Suprapubic skin (tissue), 4 donors: ENCODE measurements around the gene ANKRD13B.

Experiments used
- EP300 ChIP-seq: sonication (generic); formaldehyde crosslinking; IDR thresholded peaks from one replicate; pipeline ENCODE4 v1.6.1; 2017; ENCODE audit warnings: antibody characterized with exemption
- POLR2A ChIP-seq, 2 donors: fragments of 450-650 bp; IDR thresholded peaks; one replicate each; pipeline ENCODE4 v1.6.1; 2017; ENCODE audit warnings: antibody characterized with exemption in 2 of 2, mild to moderate bottlenecking in 2 of 2, moderate library complexity in 2 of 2
- POLR2AphosphoS5 ChIP-seq, 3 donors: sonication (generic); formaldehyde crosslinking; IDR thresholded peaks; one replicate each; pipeline ENCODE4 v1.6.1; 2017; ENCODE audit warnings: antibody characterized with exemption in 3 of 3
- TF ChIP-seq, protein P1 (sequence below), 2 donors: fragments of 200-600 bp in 1 of 2; fragments of 450-650 bp in 1 of 2; sonication (generic) in 1 of 2; IDR thresholded peaks; one replicate each; pipeline ENCODE4 v1.5.1; 2016 to 2019; ENCODE audit warnings: antibody characterized with exemption in 2 of 2, mild to moderate bottlenecking in 1 of 2, moderate library complexity in 1 of 2

DNA sequence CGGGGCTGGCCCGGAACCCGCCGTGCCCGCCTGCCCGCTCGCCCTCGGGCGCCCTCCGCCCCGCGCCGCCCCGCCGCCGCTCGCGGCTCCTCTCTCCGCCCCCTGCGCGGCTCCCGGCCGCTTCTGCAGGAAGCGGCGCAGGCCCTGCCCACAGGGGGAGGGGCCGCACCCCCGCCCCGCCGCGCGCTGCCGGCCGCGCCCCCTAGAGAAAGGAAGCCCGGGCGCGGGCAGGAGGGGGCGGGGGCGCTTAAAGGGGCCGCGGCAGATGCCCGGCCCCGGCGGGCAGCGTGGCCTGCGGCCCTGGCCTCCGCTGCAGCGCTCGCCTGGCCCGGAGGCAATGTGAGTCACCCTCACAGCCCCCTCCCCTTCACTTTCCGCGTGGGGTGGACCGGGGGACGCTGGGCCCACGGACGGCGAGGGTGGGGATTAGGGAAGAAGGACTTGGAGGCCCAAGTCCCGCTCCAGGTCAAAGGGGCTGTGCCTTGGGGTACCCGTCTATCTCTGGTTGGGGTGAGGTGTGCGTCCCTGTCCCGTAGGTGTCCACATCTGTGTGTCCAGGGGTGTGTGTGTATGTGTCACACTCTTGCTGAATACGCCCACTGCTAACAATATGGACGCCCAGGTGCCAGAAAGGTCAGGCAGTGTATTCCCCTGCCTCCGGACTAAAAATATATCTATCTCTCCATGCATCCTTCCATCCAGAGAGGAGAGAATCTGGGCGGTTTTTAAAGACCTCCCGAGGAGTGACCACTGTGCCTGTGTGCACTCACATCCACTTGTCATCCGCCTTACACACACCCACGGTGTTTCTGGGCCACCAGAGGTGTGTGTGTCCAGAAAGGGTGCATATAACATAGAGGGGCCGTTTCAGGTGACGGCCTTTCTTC lies 3.2 kb upstream of the ANKRD13B start, which contains the start of gene GIT1:
- TF ChIP-seq, protein P1, sequence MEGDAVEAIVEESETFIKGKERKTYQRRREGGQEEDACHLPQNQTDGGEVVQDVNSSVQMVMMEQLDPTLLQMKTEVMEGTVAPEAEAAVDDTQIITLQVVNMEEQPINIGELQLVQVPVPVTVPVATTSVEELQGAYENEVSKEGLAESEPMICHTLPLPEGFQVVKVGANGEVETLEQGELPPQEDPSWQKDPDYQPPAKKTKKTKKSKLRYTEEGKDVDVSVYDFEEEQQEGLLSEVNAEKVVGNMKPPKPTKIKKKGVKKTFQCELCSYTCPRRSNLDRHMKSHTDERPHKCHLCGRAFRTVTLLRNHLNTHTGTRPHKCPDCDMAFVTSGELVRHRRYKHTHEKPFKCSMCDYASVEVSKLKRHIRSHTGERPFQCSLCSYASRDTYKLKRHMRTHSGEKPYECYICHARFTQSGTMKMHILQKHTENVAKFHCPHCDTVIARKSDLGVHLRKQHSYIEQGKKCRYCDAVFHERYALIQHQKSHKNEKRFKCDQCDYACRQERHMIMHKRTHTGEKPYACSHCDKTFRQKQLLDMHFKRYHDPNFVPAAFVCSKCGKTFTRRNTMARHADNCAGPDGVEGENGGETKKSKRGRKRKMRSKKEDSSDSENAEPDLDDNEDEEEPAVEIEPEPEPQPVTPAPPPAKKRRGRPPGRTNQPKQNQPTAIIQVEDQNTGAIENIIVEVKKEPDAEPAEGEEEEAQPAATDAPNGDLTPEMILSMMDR (IDR thresholded peaks at IDR 0.05): no peak
- TF ChIP-seq EP300 (no peak), POLR2A (IDR thresholded peaks at IDR 0.05) (peak in 1 of 2 donors; percentile 39), POLR2AphosphoS5 (IDR thresholded peaks at IDR 0.05) (no peak)
